HepG2 (cell line): ENCODE results near the gene YY1. TPM values are rescaled to one million over a fixed set of nuclear protein-coding genes. Genes with fewer than 3 reads are reported as not detected.

ENCODE experiments used
- ATAC-seq: fragments of 200-7000 bp; cut with Tn5 transposase; 3 replicates; pipeline ENCODE4 v1.9.1; 2020; ENCODE audit warnings: mild to moderate bottlenecking, moderate library complexity
- BruUV-seq: library from RNA; stranded (reverse); fragments of 400-500 nt; replicated peaks from 2 replicates; lab custom pipeline; 2021; lab: Mats Ljungman, UMichigan
- CTCF ChIA-PET: fragments of 300-600 bp; formaldehyde crosslinking; extraction: SDS; loops from one replicate; lab custom pipeline; 2021; ENCODE audit warnings: low total read pairs, inconsistent platforms, low intra/inter-chr PET ratio; lab: Yijun Ruan, JAX
- POLR2A ChIA-PET: fragments of 350-600 bp; sonication (Branson Sonifier 250); formaldehyde crosslinking; loops from one replicate; lab custom pipeline; 2020; ENCODE audit warnings: antibody characterized with exemption, inconsistent platforms; lab: Yijun Ruan, JAX
- DNase-seq: peaks from one replicate; pipeline ENCODE4 v3.0.0-alpha.2; 2015; ENCODE audit warnings: low spot score
- FAIRE-seq: peaks from 3 replicates; lab custom pipeline; 2011; peaks lifted over from hg19 to GRCh38; lab: Jason Lieb, UNC
- H2AFZ ChIP-seq: one replicate; pipeline ENCODE4 v1.6.1; 2011; ENCODE audit warnings: low read length, inconsistent platforms
- H3K27ac ChIP-seq: fragments of 300-600 bp; 3 replicates; pipeline ENCODE4 v1.8.0; 2011; ENCODE audit warnings: mixed run types, mild to moderate bottlenecking, mixed read lengths, low read length, inconsistent platforms; ENCODE audit not compliant: insufficient read depth; ENCODE audit errors: extremely low read length
- H3K27me3 ChIP-seq, 2 experiments: fragments of 200-600 bp in 1 of 2; 2 replicates in 1 of 2; 3 replicates in 1 of 2; pipeline versions ENCODE4 v1.6.0 to v1.8.0; 2011; ENCODE audit warnings: low read length in 2 of 2, mild to moderate bottlenecking in 2 of 2, moderate library complexity in 2 of 2, inconsistent platforms in 1 of 2; ENCODE audit not compliant: insufficient read depth in 2 of 2, control insufficient read depth in 1 of 2
- H3K36me3 ChIP-seq, 2 experiments: fragments of 200-600 bp in 1 of 2; replicated peaks in 1 of 2; 2 replicates in 1 of 2; 3 replicates in 1 of 2; pipeline versions ENCODE4 v1.5.1 to v1.8.0; 2011; ENCODE audit warnings: low read length in 2 of 2, inconsistent platforms in 1 of 2; ENCODE audit not compliant: insufficient read depth in 2 of 2, control insufficient read depth in 1 of 2
- H3K4me1 ChIP-seq: 2 replicates; pipeline ENCODE4 v1.5.1; 2012; ENCODE audit warnings: low read length, inconsistent platforms; ENCODE audit not compliant: insufficient read depth
- H3K4me2 ChIP-seq: 2 replicates; pipeline ENCODE4 v1.6.0; 2011; ENCODE audit warnings: low read depth, low read length, inconsistent platforms
- H3K4me3 ChIP-seq, 3 experiments: fragments of 200-600 bp in 1 of 3; sonication (generic), shearing (Covaris generic) in 1 of 3; replicated peaks in 1 of 3; 2 replicates each; pipeline ENCODE4 v1.5.1; 2011 to 2016; ENCODE audit warnings: low read length in 3 of 3, inconsistent platforms in 2 of 3, low read depth in 2 of 3, mild to moderate bottlenecking in 2 of 3, control low read depth in 1 of 3, mixed read lengths in 1 of 3; ENCODE audit not compliant: insufficient read depth in 1 of 3
- H3K79me2 ChIP-seq: one replicate; pipeline ENCODE4 v1.6.1; 2011; ENCODE audit warnings: low read length, inconsistent platforms; ENCODE audit not compliant: insufficient read depth
- H3K9ac ChIP-seq: 2 replicates; pipeline ENCODE4 v1.6.0; 2011; ENCODE audit warnings: mild to moderate bottlenecking, low read depth, low read length, inconsistent platforms; ENCODE audit not compliant: insufficient read depth
- H3K9me3 ChIP-seq: 2 replicates; pipeline ENCODE4 v1.5.1; 2012; ENCODE audit warnings: mild to moderate bottlenecking, low read length
- H4K20me1 ChIP-seq: 2 replicates; pipeline ENCODE4 v1.6.0; 2011; ENCODE audit warnings: inconsistent platforms, mild to moderate bottlenecking, low read length, moderate library complexity; ENCODE audit not compliant: insufficient read depth
- WIZ ChIP-seq: sonication (generic); formaldehyde crosslinking; IDR thresholded peaks from 2 replicates; pipeline ENCODE4 v1.5.1; 2020; ENCODE audit warnings: mild to moderate bottlenecking, missing genetic modification reagents
- ZNF160 ChIP-seq: sonication (generic); formaldehyde crosslinking; IDR thresholded peaks from 2 replicates; pipeline ENCODE4 v1.8.0; 2022; ENCODE audit warnings: mild to moderate bottlenecking, inconsistent platforms, missing genetic modification reagents
- ZNF574 ChIP-seq: sonication (generic); formaldehyde crosslinking; IDR thresholded peaks from 2 replicates; pipeline ENCODE4 v1.4.0; 2020; ENCODE audit warnings: missing genetic modification reagents
- WGBS: methylation state at CpG from one replicate; pipeline ENCODE4 v1.1.6; 2017; ENCODE audit warnings: low lambda C conversion rate; 5-methylcytosine and 5-hydroxymethylcytosine counted together
- in situ Hi-C: cut with HindIII; loops from 2 replicates; pipeline ENCODE4 v1.10.0; 2017; ENCODE audit warnings: low pct_unique_long_range_greater_than_20kb; ENCODE audit not compliant: extremely low pct_ligation_motif_present
- intact Hi-C: fragments of 100-400 bp; cut with micrococcal nuclease; formaldehyde crosslinking; loops from one replicate; pipeline ENCODE4 v1.10.0; 2022; ENCODE audit not compliant: unreplicated experiment
- polyA plus RNA-seq, 8 experiments: library from polyadenylated mRNA; depleted of rRNA in 3 of 8; stranded (reverse) in 7 of 8; unstranded in 1 of 8; fragments of >200 nt; fragmentation: Illumina TruSeq in 4 of 8; extraction: Trizol in 4 of 8; gene quantifications; 2 replicates each; pipeline versions ENCODE4 v1.2.1 to v1.2.3, GENCODE V29; 2011 to 2016; ENCODE audit warnings: low read depth in 4 of 8, missing spikeins in 1 of 8, mixed read lengths in 1 of 8; ENCODE audit not compliant: insufficient read depth in 1 of 8
- total RNA-seq, 5 experiments: library from RNA; depleted of rRNA; stranded (reverse); fragments of >200 nt; fragmentation: Illumina TruSeq; extraction: Trizol; gene quantifications; 2 replicates each; pipeline ENCODE4 v1.2.3, GENCODE V29; 2016; ENCODE audit warnings: low read depth in 1 of 5

The YY1 gene
- total and polyA plus RNA-seq, 2 of the 13 experiments (the other 11 are each of a cell fraction or from before 2014, with no cell fraction given), result 29.4 to 68.1 TPM

GRCh38 chr14:100327128-100327527 lies 88.2 kb downstream of the YY1 start:
- no peak for ATAC-seq
- ChIA-PET CTCF (no interaction called here), POLR2A (no interaction called here)

More at GRCh38 chr14:100327128-100327527, 88.2 kb downstream of the YY1 start:
- DNase-seq (no peak), FAIRE-seq (no peak)
- intact Hi-C loops (no loop called here), in situ Hi-C loops (no loop called here)
- H2AFZ ChIP-seq, result no peak overlapping the region
- BruUV-seq, result no TSS peak
- H3K9ac ChIP-seq, result no peak overlapping the region
- peaks cover 0 to 2% of the 10 kb centered on the region in 2 experiments; a peak in 1 of 5 replicates for H3K27me3 ChIP-seq
- no peaks in the 10 kb centered on the region for H3K36me3 ChIP-seq
- no peak overlapping the region for H3K4me2 ChIP-seq
- H3K79me2 ChIP-seq, result no peaks in the 10 kb centered on the region
- TF ChIP-seq WIZ, result no peak
- TF ChIP-seq ZNF160 (CRISPR knock-in tag), result no peak
- no peak for TF ChIP-seq ZNF574 (CRISPR knock-in tag)
- no peak overlapping the region for H3K4me3 ChIP-seq
- no peaks in the 10 kb centered on the region for H3K9me3 ChIP-seq
- H4K20me1 ChIP-seq, result no peaks in the 10 kb centered on the region
- no peak overlapping the region for H3K27ac ChIP-seq
- H3K4me1 ChIP-seq, result peaks cover 72% of the 10 kb centered on the region
- 95% methylated on average over 19 of the region's 24 CpGs for whole genome bisulfite sequencing
